Measurements from ENCODE around the gene SNX22.

SNX22 gene

DNA sequence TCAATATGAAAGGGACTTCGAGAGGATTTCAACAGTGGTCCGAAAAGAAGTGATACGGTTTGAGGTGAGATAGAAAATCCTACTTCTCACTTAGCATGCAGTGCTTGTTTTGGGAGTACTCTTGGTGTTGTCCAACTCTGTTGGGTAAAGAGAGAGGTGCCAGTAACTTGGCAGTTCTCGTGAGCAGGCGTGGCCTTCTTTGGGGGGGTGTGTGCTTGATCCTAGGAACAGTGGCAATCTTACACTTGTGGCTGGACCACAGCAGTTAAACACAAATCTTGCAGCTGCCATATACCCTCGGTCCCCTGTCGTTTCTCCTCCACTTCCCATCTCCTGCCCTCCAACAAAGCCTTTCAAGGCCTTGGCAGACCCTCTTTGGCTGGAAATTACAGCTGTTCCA, 15.2 kb upstream of the SNX22 start:
- no peak for DNase-seq

DNA sequence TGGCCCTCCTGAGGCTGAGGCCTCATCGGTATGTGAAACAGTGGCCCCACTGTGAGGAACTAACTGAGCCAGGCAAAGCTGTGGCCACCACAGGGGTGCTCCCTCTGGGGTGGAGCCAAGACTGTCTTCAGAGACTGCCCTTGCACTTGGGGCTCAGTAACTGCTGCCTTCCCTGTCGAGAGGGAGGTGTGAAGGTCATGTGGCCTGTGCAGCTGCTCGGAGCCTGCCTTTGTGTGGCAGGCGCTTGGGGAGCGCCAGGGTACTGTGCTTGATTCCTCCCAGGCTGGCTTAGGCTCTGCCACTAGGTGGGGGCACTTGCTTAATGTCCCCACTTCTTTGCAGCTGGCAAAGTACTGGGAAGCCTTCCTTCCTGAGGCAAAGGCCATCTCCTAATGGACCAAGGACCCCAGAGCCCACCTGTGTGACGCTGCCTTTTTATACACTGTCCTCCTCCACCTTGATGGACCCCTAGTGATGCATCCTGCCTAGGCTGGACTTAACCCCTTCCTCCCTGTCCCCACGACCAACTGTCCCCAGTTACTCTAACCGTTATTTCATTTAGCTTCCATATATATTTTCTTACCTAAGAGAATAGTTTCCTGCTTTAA, 14.2 kb upstream of the SNX22 start:
- peak; percentile 67 for DNase-seq

DNA sequence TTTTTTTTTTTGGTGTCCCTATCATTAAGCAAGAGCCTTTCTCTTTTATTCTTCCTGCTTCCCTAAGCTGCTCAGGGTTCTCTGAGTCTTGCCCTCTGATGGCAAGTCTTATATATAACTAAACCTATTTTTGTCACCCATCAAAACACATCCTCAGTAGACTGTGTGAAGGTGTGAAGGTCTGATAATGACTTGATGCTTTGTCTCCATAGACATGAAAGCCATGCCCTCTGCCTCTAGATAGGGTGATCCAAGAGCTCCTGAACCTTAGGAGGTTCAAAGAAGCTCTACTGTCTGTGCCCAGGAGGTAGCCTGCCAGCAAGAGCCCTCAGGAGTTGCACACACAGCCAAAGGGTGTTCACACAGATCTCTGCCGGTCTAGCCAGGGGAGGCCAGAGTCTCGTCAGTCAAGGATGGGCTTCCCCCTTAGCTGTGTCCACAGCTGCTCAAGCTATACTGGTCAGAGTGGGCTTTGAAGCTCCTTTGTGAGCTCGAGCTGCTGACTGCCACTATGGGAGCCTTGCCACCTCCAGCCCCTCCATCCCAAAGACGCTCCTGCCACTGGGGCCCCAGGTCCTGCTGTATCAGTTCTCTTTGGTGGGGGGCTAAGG, 13.1 kb upstream of the SNX22 start:
- DNase-seq = peak; percentile 82

DNA sequence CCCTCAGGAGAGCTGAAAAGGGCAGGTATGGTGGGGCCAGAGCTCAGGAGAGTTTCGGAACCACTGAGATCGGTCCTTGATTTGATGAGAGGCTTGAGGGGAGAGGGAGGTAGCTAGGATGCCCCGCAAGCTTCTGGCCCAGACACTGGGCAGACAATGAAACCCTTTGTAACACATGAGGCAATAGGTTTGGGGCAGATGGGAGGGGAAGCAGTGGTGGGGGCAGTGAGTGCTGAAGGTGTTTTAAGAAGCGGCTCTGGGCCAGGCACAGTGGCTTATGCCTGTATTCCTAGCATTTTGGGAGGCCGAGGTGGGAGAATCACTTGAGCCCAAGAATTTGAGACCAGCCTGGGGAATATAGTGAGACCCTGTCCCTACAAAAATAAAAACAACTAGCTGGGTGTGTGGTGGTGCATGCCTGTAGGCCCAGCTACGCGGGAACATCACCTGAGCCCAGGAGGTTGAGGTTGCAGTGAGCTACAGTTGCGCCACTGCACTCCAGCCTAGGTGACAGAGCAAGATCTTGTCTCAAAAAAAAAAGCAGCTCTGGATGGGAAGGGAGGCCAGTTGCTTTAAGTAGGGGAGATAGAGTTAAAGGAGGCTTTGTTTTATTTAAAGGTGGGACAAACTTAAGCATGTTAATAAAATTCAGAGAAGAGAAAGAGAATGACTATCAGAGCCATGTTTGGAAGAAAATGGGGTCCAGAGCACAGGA, 9.6 kb upstream of the SNX22 start:
- no peak for DNase-seq

DNA sequence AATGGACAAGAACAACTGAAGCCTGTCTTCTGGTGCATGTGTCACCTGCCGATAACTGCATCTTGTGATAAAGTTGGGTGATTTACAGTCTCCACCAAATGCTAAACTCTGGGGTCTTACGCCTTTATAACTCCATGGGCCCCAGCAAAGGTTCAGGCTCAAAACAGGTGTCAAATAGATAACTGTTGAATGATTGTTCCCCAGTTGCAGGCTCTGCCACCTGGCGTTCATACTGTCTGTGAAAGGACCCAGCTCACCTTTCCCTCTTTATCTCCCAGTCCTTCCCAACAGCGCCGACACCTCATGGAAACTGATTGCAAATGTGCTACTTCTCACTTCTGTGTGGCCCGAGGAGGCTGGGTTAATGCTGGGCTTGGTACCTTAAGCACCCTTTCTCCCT, 8.3 kb upstream of the SNX22 start:
- no peak for DNase-seq

DNA sequence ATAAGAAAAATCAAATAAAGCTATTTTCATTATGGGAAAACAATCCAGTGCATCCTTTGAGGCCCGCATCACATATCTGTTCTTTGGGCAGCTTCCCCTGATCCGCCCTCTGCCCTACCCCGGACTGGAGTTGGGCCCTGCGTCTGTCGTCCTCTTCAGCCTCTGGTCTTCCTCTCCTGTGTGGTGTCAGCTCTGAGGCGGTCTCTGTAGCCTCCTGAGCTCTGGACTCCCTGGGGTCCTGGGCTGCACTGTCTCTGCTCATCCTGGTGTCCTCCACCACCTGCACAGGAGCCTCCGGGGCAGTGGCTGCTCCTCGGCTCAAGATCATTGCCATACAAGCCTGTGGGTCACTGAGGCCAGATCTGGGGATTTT, 7.4 kb upstream of the SNX22 start:
- no peak for DNase-seq

DNA sequence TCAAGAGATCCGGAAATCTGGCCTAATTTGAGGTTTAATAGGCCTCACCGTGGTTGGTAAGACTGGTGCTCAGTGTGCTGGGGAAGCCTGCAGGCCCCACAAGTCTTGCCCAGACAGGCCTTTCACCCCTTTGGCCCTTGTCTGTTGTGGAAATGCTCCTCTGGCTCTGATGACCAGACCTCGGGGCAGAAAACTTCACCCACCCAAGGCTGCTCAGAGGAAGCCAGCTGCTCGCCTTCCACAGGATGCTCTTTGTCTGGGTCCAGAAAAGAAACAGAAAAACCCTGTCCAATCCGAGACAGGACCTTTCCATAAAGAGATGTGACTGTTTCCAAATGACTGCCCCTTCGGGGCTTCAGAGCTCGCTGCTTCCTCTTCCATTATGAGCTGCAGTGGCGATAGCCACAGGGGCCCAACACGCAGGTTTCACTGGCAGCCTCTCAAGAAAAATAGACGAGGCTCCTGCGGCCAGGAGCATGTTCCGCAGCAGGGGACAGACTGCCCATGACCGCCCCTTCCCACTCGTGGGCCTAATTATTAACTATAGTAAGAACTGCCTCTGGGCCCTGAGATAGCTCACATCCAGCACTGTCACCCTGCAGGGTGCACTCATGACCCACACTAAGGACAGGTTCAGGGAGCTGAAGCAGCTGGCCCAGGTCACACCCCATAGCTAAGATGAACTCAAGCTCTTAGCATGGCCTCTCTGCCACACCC, 6.8 kb upstream of the SNX22 start:
- peak; percentile 45 for DNase-seq

DNA sequence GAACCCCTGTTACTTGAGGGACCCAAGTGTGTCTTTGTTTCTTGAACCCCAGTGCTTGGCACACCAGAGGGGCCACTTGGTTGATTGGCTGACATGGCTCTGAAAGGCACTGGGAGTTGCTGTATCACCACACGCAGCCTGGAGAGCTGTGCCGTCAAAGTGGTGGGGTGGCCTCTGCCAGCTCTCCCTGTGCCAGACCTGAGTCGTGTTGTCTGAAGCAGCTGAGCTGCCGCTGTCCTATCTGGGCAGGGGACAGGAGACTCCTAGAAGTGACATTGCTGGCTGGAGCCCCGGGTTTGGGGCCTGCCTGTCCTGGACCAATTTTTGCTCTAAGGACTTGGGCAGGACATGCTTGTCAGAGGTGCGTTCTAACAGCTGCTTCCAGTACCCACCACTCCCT, 5.5 kb upstream of the SNX22 start:
- DNase-seq = no peak

DNA sequence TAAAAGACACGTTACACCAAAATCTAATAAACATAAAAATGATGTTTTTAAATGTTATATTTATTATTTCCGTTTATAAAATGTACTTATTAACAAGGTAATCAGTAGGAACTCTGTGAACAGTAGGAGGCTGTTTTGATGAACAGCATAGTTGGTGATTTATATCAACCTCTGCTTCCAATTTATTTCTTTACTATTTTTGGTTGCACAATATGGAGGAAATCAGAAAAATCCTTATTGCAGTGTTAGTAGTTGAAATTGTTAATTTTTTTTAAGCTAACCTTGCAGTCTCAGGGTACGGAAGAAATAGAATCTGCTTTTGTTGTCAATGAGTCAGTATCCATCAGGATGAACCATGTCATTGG, 5.0 kb upstream of the SNX22 start:
- no peak for DNase-seq

DNA sequence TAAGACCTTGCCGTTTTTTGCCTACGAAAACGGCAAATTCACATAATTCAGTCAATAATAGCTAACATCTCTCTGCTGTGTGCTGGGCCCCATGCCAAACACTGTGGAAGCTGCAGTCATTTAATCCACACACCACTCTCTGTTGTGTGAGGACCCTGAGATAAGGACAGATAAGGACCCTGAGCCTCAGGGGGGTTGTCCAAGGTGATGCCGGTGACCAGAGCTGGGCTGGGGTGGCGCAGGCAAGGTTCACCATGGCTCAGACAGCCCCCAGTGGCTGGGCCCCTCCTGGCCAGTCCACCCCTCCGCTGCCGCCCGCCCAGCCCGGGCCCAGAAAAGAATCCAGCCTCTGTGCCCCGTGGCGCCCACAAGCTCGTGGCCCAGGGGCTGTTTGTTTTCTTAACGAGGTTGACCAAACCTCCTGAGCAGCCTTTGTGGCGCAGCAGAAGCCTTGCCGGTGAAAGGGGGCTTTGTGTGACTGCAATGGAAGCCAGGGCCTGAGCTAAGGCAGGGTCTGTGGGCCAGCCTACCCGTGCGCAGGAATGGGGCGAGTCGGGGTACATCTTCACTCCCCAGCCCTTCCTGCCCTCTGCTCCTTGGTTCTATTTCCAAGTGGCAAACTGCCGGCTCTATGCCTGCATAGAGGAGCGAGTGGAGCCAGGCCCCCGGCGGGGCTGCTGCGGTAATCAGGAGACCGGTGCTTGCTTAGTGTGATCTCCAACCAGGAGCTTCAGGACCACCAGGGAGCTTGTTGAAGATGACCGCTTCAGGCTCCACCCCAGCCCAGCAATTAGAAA, 4.4 kb upstream of the SNX22 start:
- DNase-seq = peak; percentile 86

DNA sequence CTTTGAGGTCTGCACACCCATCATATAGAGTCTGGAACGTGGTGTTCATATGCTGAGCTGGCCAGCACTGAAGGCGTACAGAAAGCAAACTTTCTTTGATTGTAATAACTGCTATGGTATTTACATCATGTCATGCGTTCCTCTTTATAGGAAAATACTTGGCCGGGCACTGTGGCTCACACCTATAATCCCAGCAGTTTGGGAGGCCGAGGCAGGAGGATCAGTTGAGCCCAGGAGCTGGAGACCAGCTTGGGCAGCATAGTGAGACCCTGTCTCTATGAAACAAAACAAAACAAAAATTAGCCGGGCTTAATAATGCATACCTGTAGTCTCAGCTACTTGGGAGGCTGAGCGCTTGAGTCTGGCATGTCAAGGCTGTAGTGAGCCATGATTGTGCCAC, 3.4 kb upstream of the SNX22 start:
- no peak for DNase-seq

DNA sequence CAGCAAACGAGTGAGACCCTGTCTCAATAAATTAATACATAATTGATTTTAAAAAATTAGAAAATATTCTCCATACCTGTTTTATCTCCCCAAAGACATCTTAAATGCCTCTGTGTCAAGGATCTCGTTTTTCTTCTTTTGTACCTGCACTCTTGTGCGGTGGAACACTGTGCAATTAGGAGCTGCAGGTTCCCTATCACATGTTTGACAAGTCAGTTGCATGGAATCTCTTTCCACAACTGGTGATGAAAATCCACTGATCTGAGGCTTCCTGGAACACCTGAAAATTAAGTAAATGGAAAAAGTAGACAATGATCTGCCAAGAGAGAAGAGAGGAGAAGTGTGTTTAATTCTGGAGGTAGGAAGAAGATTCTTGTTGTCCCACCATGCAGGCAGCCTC, 3.0 kb upstream of the SNX22 start:
- no peak for DNase-seq

DNA sequence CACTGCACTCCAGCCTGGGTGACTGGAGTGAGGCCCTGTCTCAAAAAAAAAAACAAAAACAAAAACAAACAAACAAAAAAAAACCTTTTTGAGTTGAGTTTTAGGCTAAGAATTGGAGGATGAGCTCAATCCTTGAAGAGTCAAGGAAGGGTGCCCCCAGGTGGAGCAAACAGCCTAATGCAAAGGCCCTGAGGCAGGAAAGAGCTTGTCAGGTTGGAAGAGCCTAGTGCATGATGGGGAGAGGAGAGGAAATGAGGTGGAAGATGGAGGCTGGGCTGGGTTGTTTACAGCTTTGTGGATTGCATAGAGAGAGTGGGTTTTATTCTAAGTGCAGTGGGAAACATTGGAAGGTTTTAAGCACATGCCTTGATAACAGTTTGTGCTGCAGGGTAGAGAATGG, 2.1 kb upstream of the SNX22 start:
- DNase-seq = peak; percentile 88

DNA sequence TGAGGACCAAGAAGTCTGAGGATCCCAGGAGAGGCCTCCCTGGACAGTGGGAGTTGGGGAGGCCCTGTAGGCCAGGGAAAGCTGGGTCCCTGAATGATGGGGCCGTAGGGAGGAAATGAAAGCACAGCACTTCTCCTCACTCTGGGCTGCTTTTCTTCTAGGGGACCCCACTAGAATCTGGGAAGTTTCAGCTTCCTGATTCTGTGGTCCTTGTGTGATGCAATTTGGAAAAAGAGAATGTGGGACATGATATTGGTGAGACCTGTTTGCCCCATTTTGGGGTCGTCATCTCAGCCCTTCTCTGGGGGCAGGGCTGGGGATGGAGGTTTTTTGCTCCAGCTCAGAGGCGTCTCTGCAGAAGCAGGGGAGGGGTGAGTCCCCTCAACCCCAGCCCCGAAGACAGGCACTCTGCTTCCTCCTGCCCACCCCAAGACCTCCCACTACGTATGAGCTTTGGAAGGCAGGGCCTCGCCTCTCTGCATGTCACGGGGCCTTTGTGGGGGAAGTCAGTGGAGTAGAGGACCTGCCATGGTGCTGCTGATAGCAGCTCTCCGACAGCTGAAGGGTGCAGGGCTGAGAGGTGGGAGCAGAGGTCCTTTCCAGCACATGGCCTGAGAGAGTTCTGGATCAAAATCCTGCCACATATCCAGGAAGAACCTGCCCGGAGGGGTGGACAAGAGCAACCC, 1.5 kb upstream of the SNX22 start:
- peak; percentile 74 for DNase-seq

DNA sequence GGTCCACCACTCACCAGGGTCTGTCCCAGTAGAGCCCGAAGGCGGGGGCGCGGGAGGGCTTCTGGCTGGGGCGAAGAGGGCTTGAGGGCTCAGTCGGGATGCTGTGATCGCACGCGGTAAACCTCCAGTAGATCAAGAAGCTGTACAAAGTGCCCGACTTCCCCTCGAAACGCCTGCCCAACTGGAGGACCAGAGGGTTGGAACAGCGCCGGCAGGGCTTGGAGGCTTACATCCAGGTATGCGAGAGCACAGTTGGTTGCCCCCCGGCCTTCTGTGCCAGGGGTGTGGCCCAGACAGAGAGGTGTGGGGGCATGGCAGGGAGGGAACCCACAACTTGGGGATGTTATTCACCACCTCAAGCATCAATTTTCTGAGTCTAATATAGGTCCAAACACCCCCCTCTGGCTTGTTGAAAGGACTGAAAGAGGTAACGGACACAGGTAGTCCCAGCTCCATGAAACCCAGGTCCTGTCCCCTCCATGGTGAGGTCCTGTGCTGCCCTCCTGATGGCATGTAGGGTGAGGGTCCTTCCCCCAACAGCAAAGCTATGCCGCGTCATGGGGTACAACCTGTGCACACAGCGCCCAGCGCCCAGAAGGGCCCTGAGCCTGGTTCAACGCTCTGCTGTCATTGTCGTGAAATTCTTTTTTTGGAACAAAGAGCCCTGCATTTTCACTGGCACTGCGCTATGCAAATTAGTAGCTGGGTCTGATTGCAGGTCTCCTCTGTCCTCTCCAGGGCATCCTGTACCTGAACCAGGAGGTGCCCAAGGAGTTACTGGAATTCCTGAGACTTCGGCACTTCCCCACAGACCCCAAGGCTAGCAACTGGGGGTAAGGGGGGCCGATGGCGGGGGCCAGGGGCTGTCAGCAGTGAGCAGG, 1.2 kb downstream of the SNX22 start:
- peak; percentile 62 for DNase-seq

DNA sequence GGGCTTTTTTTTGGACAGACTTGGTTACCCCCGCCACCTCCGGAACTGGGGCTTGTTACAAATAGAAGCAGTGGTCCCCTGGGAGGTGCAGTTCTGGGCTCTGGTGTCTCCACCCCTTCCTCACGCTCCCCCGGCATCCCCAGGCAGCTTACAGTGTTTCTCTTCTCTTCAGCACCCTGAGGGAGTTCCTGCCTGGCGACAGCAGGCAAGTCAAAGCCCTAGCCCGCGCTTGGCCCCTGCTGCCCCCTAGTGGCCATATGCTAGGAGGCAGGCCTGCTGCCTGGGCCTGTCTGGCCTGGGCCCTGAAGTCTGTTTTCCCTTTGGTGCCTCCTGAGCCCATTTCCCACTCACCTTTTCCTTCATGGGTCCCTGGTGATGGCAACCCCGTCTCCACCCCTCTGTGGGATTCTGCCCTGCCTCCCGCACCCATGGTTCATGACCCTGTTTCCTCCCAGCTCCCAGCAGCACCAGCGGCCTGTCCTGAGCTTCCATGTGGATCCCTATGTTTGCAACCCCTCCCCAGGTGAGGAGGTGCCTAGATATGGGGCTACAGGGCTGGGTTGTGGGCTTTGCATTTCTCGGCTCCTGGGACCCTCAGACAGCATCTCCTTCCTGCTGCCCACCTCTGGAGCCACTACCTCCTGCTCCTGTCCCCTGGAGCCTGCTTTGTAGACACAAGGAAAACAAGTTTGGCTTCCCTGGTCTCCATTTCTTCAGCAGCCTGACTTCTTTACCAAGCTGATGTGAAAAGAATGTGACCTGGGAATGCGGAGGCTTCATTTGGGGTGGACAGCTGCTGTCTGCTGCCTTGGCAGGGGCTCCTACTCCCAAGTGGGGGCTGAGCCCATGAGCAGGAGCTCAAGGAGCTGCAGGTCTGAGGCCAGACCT, 2.2 kb downstream of the SNX22 start:
- peak; percentile 95 for DNase-seq

DNA sequence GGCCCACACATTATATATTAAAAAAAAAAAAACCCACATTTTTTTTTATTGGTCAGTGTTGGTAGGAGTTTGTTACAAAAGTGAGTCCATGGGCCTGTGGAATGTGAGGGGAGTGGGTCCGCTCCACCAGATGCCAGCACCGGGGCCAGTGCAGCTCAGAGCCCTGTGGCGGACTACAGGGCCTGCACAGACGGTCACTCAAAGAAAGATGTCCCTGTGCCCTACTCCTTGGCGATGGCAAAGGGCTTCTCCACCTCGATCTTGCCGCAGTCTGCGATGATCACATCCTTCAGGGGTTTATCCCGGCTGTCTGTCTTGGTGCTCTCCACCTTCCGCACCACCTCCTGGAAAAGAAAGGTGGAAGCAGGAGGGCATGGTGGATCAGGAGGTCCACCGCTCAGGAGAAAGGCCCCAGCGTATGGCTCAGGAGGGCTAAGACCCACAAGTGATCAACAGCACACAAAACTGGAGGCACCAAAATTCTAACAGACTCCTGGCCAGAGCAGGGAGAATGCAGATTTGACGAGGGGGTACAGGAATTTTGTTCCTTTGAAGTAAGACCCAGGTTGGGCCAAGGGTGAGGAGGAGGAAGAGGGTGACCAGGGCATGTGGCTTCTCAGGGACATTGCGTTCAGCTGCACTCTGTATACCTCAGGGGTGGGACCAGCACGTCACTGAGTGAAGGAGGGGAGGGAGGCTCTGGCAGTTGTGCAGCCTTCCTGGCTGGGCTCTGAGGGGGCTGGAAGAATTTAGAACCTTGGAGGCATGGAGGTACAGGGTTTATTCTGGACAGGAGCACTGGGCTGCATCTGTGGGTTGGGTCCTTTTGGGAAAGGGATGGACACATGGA, 4.5 kb downstream of the SNX22 start:
- no peak for DNase-seq

DNA sequence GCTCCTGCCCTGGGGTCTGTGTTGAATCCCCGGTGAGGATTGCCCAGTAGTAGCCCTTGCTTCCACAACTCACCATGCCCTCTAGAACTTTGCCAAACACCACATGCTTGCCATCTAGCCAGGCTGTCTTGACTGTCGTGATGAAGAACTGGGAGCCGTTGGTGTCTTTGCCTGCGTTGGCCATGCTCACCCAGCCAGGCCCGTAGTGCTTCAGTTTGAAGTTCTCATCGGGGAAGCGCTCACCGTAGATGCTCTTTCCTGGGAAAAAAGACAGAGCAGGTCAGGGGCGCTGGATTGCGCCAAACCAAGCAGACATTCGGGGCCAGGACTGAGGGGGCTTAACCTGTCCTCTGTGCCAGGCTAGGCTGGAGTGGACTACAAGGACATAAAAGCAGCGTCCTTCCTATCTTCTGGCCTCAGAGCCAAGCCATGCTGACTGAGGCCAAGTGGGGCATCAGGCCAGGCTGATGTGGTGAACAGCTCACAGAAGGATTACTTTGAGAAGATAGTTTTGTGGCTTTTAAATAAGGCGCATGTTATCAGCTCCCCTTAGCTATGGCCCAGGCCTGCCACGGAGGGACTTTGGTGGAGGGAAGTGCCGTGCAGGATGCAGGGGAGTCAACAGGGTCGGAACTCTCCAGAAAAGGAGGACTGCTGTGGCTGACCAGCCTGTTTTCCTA, 5.3 kb downstream of the SNX22 start:
- peak; percentile 57 for DNase-seq

DNA sequence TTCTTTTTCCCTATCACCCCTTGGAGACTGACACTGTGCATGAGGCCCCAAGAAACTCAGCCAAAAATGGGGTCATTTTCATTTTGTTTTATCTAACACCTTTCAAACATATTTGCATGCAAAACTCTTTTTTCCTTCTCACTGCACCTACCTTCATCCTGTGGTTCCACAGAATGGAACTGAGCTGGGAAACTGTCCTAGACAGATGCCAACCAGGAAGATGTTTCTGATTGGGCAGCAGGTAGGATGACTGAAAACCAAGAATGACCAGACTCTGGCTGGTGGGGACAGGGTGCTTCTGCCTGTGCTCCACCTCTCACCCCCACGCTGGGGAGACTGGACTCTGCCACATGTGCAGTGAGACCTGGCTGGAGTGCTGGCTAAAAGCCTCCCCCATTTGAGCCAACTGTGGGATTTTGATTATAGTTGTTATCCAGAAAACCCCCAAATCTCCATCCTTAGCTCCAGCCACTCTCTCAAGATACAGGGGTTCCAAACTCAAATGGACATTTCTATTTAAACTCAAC, 6.1 kb downstream of the SNX22 start:
- DNase-seq = no peak

Data from hematopoietic multipotent progenitor cell treated with erythropoietin and hydrocortisone succinate and interleukin-3 and kit ligand, for 6 days (in vitro differentiated cells).